Activated CD4-positive, alpha-beta T cell treated with anti-CD3 and anti-CD28 coated beads, Interleukin-2, Interleukin-6, amounts not matched to agents 100 ng/mL and 50 ng/mL, durations not matched to agents 16 hours and 8 hours (primary cell): ENCODE results near the gene MSH4.
"Not testable (repeated sequence)": the region's sequence is repeated elsewhere in the genome, so short reads cannot be mapped to it uniquely, and the experiment has no call there.

Experiments
- DNase-seq: peaks from one replicate; pipeline ENCODE4 v3.0.0-alpha.2; 2020

Gene MSH4

DNA sequence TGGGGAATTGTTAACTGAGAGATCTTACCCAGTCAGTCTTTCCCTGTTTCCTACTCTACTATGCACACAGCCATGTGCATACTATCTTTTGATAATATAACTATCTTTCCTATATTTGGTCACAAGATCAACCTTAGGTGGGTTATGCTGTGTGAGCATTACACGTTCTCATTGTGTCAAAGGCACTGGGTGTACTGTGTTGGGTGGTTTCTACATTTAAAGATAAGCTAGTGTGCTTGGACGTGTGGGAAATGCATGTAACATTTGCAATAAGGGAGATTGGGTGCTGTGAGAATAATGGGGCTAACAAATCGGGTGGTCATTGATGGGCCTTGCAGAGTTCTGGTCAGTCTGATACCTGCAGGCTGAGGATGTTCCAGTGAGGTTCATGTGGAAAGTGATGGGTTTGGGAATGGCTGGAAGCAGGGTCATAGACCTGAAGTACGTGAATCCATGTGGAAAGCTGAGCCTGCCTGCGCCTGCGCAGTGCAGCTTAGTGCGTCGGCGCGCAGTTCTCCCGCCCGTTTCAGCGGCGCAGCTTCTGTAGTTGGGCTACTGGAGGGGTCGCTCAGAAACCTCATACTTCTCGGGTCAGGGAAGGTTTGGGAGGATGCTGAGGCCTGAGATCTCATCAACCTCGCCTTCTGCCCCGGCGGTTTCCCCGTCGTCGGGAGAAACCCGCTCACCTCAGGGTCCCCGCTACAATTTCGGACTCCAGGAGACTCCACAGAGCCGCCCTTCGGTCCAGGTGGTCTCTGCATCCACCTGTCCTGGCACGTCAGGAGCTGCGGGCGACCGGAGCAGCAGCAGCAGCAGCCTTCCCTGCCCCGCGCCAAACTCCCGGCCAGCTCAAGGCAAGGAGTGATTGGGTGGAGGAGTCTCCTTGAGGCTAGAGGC, at the start of gene MSH4:
MSH4 (plus strand) TSS at position 507 of the 897 bp plus-strand sequence; CDS start at position 611, 104 bp downstream.
- no peak for DNase-seq

DNA sequence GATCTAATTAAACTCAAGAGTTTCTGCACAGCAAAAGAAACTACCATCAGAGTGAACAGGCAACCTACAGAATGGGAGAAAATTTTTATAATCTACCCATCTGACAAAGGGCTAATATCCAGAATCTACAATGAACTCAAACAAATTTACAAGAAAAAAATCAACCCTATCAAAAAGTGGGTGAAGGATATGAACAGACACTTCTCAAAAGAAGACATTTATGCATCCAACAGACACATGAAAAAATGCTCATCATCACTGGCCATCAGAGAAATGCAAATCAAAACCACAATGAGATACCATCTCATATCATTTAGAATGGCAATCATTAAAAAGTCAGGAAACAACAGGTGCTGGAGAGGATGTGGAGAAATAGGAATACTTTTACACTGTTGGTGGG, 39.5 kb upstream of the MSH4 start:
- not testable (repeated sequence) for DNase-seq

DNA sequence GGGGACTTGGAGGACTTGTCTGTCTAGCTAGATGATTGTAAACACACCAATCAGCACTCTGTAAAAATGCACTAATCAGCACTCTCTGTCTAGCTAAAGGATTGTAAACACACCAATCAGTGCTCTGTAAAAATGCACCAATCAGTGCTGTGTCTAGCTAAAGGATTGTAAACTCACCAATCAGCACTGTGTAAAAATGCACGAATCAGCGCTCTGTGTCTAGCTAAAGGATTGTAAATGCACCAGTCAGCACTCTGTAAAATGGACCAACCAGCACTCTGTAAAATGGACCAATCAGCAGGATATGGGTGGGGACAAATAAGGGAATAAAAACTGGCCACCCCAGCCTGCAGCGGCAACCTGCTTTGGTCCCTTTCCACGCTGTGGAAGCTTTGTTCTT, 38.1 kb upstream of the MSH4 start:
- not testable (repeated sequence) for DNase-seq

DNA sequence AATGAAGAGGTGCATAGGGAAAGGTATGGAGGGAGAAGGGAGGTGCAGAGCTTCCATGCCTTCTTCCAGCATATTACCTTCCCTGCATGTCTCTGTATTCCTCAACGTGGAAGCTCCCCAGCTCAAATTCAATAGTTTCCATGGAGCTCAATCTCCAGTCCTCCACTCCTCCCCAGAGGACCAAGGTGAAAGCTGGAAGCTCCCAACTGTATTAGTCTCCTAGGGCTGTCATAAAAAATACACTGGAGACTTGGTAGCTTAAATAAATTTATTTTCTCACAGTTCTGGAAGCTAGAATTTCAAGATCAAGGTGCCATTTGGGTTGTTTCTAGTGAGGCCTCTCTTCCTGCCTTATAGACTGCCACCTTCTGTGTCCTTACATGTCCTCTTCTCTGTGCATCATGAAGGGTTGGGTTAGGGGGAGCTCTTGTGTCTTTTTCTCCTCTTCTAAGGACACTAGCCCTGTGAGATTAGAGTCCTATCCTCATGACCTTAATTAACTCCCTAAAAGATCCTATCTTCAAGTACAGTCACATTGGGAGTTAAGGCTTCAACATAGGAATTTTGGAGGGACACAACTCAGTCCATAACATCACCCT, 32.5 kb upstream of the MSH4 start:
- no peak for DNase-seq

DNA sequence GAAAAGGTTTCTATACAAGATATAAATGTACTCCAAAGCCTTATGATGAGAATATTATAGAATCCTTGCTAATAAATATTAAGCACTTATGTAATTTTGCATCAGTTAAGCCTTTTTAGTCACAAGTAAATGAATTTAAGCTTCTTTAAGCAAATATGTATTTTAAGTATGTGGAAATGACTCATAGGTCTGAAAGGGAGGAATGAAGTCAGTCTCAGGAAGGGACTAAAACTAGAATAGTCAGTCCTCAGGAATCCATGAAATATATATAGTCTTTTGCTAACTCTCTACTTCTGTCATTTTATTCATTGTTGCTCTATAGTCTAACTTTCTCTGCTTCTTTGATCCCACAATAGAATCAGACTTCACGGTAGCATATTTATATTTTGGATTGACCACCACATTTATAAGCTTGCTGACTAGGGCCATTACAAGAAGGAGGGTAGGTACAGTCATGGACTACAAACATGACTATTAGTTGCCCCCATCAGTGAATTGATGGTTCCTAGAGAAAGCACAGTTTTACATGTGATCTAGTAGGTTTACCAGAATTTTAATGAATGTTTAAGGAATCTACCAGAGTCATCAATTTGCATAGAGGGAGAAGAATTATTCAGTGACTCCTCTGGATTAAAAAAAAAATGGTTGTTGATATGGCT, 30.9 kb upstream of the MSH4 start:
- no peak for DNase-seq

DNA sequence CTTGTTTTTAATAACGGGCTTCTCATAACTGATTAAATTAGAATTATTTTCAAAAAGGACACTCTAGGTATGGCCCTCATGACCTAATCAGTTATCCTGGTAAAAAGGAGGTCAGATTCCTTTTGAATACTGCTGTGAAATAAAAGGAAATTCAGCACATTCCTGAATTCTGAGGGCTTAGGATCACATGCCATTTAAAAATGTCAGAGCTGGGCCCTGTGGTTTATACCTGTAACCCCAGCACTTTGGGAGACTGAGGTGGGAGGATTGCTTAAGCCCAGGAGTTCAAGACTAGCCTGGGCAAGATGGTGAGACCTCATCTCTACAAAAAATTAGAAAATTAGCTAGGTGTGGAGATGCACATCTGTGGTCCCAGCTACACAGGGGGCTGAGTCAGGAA, 28.7 kb upstream of the MSH4 start:
- DNase-seq = no peak

GRCh38 chr1:75770761-75771160, 25.9 kb upstream of the MSH4 start:
- DNase-seq = no peak

DNA sequence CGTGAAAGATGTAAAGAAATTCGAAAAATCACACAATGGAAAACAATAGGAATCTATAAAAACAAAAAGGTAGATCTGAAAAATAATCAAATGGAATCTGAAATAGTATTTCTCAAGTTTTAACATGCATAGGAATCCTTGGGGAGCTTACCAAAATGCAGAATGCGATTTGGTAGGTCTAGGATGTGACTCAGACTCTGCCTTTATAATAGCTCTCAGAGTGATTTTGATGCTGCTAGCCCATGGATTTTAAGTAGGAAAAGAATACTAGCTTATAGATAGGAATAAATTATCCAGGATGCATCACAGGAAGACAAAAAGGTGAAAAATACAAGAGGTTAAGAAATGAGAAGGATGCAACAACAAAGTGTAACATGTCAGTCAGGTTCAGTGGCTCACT, 24.7 kb upstream of the MSH4 start:
- no peak for DNase-seq

- DNase-seq = not testable (repeated sequence)
Measured at GRCh38 chr1:75777812-75778211, 18.9 kb upstream of the MSH4 start.

DNA sequence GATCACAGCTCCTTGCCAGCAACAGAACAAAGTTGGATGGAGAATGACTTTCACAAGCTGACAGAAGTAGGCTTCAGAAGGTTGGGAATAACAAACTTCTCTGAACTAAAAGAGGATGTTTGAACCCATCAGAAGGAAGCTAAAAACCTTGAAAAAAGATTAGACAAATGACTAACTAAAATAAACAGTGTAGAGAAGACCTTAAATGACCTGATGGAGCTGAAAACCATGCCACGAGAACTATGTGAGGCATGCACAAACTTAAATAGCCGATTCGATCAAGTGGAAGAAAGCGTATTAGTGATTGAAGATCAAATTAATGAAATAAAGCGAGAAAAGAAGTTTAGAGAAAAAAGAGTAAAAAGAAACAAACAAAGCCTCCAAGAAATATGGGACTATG, 18.0 kb upstream of the MSH4 start:
- not testable (repeated sequence) for DNase-seq

GRCh38 chr1:75780183-75780582, 16.5 kb upstream of the MSH4 start:
- DNase-seq = not testable (repeated sequence)

DNA sequence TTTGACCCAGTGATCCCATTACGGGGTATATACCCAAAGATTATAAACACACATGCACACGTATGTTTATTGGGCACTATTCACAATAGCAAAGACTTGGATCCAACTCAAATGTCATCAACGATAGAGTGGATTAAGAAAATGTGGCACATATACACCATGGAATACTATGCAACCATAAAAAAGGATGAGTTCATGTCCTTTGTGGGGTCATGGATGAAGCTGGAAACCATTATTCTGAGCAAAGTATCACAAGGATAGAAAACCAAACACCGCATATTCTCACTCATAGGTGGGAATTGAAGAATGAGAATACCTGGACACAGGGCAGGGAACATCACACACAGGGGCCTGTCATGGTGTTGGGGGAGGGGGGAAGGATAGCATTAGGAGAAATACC, 12.8 kb upstream of the MSH4 start:
- DNase-seq = not testable (repeated sequence)

DNA sequence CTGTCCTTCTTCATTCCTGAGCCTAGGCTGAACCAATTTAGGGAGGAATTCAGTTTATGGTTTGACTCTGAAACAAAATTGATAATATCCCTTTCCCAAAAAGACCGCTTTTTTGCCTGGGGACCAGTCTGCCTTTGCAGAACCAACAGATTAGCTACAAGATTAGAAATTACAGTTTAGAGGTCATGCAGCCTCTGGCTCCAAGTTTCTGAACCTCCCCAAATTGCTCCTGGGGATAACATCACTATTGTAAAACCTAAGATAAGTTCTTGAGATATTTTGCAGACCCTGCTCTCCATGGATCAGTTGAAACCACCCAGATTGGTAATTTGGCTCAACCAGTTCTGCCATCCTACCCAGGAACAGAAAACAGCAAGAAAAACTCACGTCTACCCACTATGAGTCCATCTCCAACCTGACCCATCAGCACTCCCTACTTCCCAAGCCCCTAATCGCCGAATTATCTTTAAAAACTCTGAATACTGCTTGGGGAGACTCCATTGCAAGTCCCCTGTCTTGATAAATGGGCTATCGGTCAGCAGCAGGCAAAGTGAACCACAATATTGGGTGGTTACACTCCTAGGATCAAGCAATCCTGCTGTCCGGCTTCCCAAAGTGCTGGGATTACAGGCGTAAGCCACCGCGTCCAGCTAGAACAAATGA, 11.2 kb upstream of the MSH4 start:
- no peak for DNase-seq

- DNase-seq = peak; percentile 97
Measured at GRCh38 chr1:75785983-75786853, 10.5 kb upstream of the MSH4 start, which contains the start of gene RABGGTB. Gene RABGGTB (plus strand): TSS chr1:75786256. CDS start chr1:75786272, 16 bp downstream.

- DNase-seq = no peak
Measured at GRCh38 chr1:75786901-75787493, 9.7 kb upstream of the MSH4 start.

GRCh38 chr1:75787524-75787923, 9.2 kb upstream of the MSH4 start:
- no peak for DNase-seq

DNA sequence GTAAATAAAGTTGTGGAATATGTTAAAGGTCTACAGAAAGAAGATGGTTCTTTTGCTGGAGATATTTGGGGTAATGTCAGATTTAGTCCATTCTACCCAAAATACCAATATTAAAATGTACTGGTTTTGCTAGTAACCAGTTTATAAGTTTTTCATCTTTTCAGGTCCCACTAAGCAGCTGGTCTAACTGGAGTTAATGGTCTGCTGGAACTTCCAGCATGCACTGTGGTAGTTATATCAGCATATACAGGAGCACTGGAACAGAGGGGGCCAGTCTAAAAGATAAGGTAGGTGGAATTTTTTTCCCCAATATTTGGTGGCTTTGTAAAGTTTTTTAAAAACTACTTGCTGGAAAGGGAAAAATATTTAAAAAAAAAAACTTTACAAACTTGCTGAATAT, 6.7 kb upstream of the MSH4 start:
- no peak for DNase-seq

GRCh38 chr1:75791022-75791421, 5.7 kb upstream of the MSH4 start:
- DNase-seq = no peak

GRCh38 chr1:75792091-75792490, 4.6 kb upstream of the MSH4 start:
- DNase-seq = no peak

GRCh38 chr1:75794382-75794781, 2.3 kb upstream of the MSH4 start:
- DNase-seq = no peak

DNA sequence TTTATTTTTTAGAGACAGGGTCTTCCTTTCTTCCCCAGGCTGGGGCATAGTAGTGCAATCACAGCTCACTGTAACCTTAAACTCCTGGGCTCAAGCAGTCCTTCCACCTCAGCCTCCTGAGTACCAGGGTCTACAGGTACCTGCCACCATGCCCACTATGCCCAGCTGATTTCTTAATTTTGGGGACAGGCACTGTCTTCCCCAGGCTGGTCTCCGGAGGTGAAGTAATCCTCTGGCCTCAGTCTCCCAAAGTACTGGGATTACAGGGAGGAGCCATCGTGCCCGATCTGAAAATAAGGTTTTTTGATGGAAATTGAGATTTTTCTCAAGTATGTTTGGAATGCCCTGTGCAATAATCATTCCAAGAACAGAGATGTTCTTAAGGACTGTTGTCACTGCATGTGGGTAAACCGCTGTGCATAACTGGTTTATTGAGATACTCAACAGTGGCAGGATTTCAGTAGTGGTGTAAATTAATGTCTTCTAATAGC, 934 bp upstream of the MSH4 start:
- DNase-seq = no peak

- DNase-seq = peak; percentile 50
Measured at GRCh38 chr1:75797273-75797588, 549 bp downstream of the MSH4 start.
